Ovary (tissue), 3 donors: ENCODE measurements around the gene PUSL1.

Experiments
- EP300 ChIP-seq: sonication (generic); formaldehyde crosslinking; IDR thresholded peaks from one replicate; pipeline ENCODE4 v1.6.1; 2017; ENCODE audit warnings: antibody characterized with exemption
- POLR2A ChIP-seq: fragments of 450-650 bp; IDR thresholded peaks from one replicate; pipeline ENCODE4 v1.6.1; 2017; ENCODE audit warnings: antibody characterized with exemption, mild to moderate bottlenecking, moderate library complexity
- TF ChIP-seq, protein P1 (sequence below), 3 donors: fragments of 450-650 bp in 2 of 3; fragments of 200-600 bp in 1 of 3; IDR thresholded peaks; one replicate each; pipeline versions ENCODE4 v1.5.1 to v1.8.0; 2016 to 2022; ENCODE audit warnings: antibody characterized with exemption in 3 of 3, mild to moderate bottlenecking in 1 of 3
- donor health status: DM: no; HTN: no; CAD: no.

DNA sequence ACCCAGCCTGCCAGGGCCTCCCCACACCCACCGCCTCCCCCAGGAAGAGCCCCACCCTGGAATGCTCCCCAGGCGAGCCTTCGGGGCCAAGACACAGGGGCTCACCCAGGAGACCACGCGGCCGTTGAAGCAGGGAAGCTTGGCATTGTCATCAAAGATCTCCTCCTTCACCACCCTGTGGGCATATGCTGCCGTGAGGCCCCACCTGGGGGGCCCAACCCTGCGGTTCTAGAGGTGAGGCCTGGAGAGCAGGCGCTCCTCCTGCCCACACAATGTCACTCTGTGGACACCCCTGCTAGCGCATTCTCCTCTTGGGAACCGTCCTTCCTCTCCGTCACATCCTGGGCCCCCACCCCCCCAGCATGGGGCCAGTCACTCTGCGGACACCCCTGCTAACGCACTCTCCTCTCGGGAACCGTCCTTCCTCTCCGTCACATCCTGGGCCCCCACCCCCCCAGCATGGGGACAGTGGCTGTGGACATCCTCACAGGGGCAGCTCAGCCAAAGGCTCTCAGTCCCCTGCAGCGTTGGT, 34.3 kb downstream of the PUSL1 start:
- TF ChIP-seq POLR2A (no peak), EP300 (no peak)
- TF ChIP-seq, protein P1, sequence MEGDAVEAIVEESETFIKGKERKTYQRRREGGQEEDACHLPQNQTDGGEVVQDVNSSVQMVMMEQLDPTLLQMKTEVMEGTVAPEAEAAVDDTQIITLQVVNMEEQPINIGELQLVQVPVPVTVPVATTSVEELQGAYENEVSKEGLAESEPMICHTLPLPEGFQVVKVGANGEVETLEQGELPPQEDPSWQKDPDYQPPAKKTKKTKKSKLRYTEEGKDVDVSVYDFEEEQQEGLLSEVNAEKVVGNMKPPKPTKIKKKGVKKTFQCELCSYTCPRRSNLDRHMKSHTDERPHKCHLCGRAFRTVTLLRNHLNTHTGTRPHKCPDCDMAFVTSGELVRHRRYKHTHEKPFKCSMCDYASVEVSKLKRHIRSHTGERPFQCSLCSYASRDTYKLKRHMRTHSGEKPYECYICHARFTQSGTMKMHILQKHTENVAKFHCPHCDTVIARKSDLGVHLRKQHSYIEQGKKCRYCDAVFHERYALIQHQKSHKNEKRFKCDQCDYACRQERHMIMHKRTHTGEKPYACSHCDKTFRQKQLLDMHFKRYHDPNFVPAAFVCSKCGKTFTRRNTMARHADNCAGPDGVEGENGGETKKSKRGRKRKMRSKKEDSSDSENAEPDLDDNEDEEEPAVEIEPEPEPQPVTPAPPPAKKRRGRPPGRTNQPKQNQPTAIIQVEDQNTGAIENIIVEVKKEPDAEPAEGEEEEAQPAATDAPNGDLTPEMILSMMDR (IDR thresholded peaks at IDR 0.05): no peak
